Measurements from ENCODE around the gene GAL3ST2. TPM values are rescaled to one million over a fixed set of nuclear protein-coding genes. Genes with fewer than 3 reads are reported as not detected.

Gene GAL3ST2
- total and polyA plus RNA-seq, 2 of the 8 experiments (the other 6 are each of a cell fraction or from before 2014, with no cell fraction given) = not detected

DNA sequence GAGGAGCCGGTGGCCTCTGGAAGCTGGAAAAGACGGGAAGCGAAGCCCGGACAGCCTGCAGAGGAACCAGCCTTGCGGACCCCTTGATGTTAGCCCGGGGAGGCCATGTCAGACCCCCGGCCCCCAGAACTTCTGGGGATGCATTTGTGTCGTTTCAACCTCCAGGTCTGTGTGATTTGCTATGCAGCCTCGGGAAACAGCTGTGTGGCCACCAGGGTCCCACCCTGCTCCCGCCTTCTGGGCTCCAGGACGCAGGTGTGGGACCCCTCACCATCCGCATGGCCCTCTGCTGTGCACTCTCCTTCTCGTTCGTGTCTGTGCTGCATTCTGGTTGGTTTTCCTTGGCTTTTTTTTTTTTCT is 45.6 kb downstream of the GAL3ST2 start:
- no peak overlapping the region for H2AFZ ChIP-seq (ENCODE audit: low read length)
- H3K79me1 ChIP-seq (ENCODE audit: low read depth, low read length) = no peaks in the 10 kb centered on the region
- H3K27ac ChIP-seq (ENCODE audit: low read depth, low read length) = no peak overlapping the region
- H3K9ac ChIP-seq (replicated peaks in 1 of 4; ENCODE audit: extremely low read depth in 1 of 4, low read depth in 3 of 4, low read length in 3 of 4) = no peak overlapping the region
- H3K4ac ChIP-seq (replicated peaks; ENCODE audit: insufficient read length, low read depth, low read length) = no peak overlapping the region
- H3K4me2 ChIP-seq (ENCODE audit: insufficient read depth in 1 of 2, low read depth in 2 of 2, low read length in 2 of 2) = no peak overlapping the region
- H3K4me1 ChIP-seq (replicated peaks in 1 of 4; ENCODE audit: control insufficient read depth in 3 of 4, insufficient read depth in 4 of 4, low read length in 3 of 4) = peaks cover 0 to 9% (median 0%) of the 10 kb centered on the region in 4 experiments; a peak in 2 of 7 replicates
- H3K14ac ChIP-seq (ENCODE audit: insufficient read length) = no peak overlapping the region
- POLR2A ChIA-PET (ENCODE audit: partially characterized antibody) = no interaction called here
- WGBS, 2 experiments (ENCODE audit: extremely low coverage in 1 of 2, insufficient coverage in 1 of 2, insufficient read length in 1 of 2, insufficient replicate concordance in 2 of 2, low coverage in 1 of 2, low lambda C conversion rate in 2 of 2, missing lambda C conversion rate in 1 of 2) = 93% methylated on average over 12 of the region's 14 CpGs; no CpG with 5 or more reads in 1 of the 2 experiments
- no peak overlapping the region for H2BK12ac ChIP-seq (ENCODE audit: low read depth, low read length)
- FAIRE-seq (no peak), DNase-seq (ENCODE audit: low read depth in 1 of 2, low spot score in 2 of 2) (no peak)
- no peak overlapping the region for H2BK5ac ChIP-seq (ENCODE audit: low read depth, low read length)
- H2BK20ac ChIP-seq (ENCODE audit: low read length) = no peak overlapping the region
- no peaks in the 10 kb centered on the region for H3K23me2 ChIP-seq (ENCODE audit: low read depth, low read length)
- H3K79me2 ChIP-seq (ENCODE audit: control insufficient read depth in 1 of 2, insufficient read depth in 2 of 2, low read length in 2 of 2) = no peaks in the 10 kb centered on the region
- peaks cover 5 to 6% of the 10 kb centered on the region in 2 experiments; a peak in 3 of 4 replicates for H3K9me3 ChIP-seq (ENCODE audit: insufficient read depth in 2 of 2, low read depth in 1 of 2, low read length in 1 of 2)
- no peak for TF ChIP-seq TAF1 (IDR thresholded peaks at IDR 0.05; ENCODE audit: low read depth, low read length)
- no peak for TF ChIP-seq SP4 (IDR thresholded peaks at IDR 0.05; ENCODE audit: low read length)
- TF ChIP-seq MAFK (IDR thresholded peaks at IDR 0.05; ENCODE audit: low read depth, low read length) = no peak
- no peak for TF ChIP-seq JUN (IDR thresholded peaks at IDR 0.05; ENCODE audit: low read depth, low read length)
- no peak for TF ChIP-seq KDM4A (IDR thresholded peaks at IDR 0.05; ENCODE audit: low read depth, low read length, severe bottlenecking)
- TF ChIP-seq TCF12 (IDR thresholded peaks at IDR 0.05; ENCODE audit: low read depth, low read length) = no peak
- TF ChIP-seq SUZ12 (IDR thresholded peaks at IDR 0.05; ENCODE audit: low read length) = no peak
- TF ChIP-seq CHD1 (IDR thresholded peaks at IDR 0.05; ENCODE audit: low read depth, low read length) = no peak
- no peak for TF ChIP-seq POLR2AphosphoS5 (IDR thresholded peaks at IDR 0.05; ENCODE audit: low read depth, low read length)
- TF ChIP-seq TAF7 (optimal IDR thresholded peaks at IDR 0.05; ENCODE audit: borderline replicate concordance, low read depth, low read length) = no peak
- TF ChIP-seq CTBP2 (IDR thresholded peaks at IDR 0.05; ENCODE audit: borderline replicate concordance, insufficient read depth, insufficient read length, low read length) = no peak
- no peak for TF ChIP-seq NANOG (IDR thresholded peaks at IDR 0.05; ENCODE audit: insufficient read depth, low read depth, low read length, poor library complexity, severe bottlenecking)
- CTCF ChIA-PET (ENCODE audit: partially characterized antibody) = no interaction called here
- no peaks in the 10 kb centered on the region for H3K27me3 ChIP-seq (replicated peaks in 1 of 4; ENCODE audit: control insufficient read depth in 3 of 4, extremely low read depth in 1 of 4, insufficient read depth in 3 of 4, low read length in 3 of 4)
- H2BK15ac ChIP-seq (ENCODE audit: low read length) = no peak overlapping the region
- no peak overlapping the region for H2BK120ac ChIP-seq (replicated peaks; ENCODE audit: low read depth, low read length)
- H3K4me3 ChIP-seq (ENCODE audit: extremely low read depth in 1 of 4, insufficient read depth in 2 of 4, low read depth in 3 of 4, low read length in 4 of 4) = no peak overlapping the region
- H3K18ac ChIP-seq (ENCODE audit: extremely low read depth, low read length) = no peak overlapping the region
- H3K23ac ChIP-seq (ENCODE audit: insufficient read length) = no peak overlapping the region
- no peak overlapping the region for H4K8ac ChIP-seq (ENCODE audit: extremely low read depth, insufficient read depth, low read length)
- no peak overlapping the region for H2AK5ac ChIP-seq (ENCODE audit: low read depth, low read length)
- H4K20me1 ChIP-seq (replicated peaks in 1 of 2; ENCODE audit: control insufficient read depth in 1 of 2, insufficient read depth in 2 of 2, low read length in 2 of 2) = no peaks in the 10 kb centered on the region
- no peak overlapping the region for H4K5ac ChIP-seq (ENCODE audit: insufficient read length, low read depth, low read length)
- H3K36me3 ChIP-seq (ENCODE audit: control insufficient read depth in 2 of 4, insufficient read depth in 4 of 4, low read length in 3 of 4) = no peaks in the 10 kb centered on the region
- no peak overlapping the region for H4K91ac ChIP-seq (replicated peaks; ENCODE audit: insufficient read length, low read length)
- no peak overlapping the region for H3K56ac ChIP-seq (replicated peaks; ENCODE audit: insufficient read length, low read depth, low read length)

All from H1 (cell line).